ENCODE measurements around the gene HSD11B1.
A peak's percentile ranks its signal among the peaks of the same experiment; 100 is the strongest.
"Not testable (repeated sequence)": the region's sequence is repeated elsewhere in the genome, so short reads cannot be mapped to it uniquely, and the experiment has no call there.

Gene HSD11B1

GRCh38 chr1:209692296-209692695, 12.3 kb upstream of the HSD11B1 start:
- no peak for DNase-seq

GRCh38 chr1:209692745-209693504, 11.7 kb upstream of the HSD11B1 start:
- peak; percentile 44 for DNase-seq

- DNase-seq, result no peak
Measured at GRCh38 chr1:209696673-209697072, 8.0 kb upstream of the HSD11B1 start.

GRCh38 chr1:209697126-209697525, 7.5 kb upstream of the HSD11B1 start:
- no peak for DNase-seq

GRCh38 chr1:209700686-209701085, 4.0 kb upstream of the HSD11B1 start:
- not testable (repeated sequence) for DNase-seq

GRCh38 chr1:209702832-209703231, 1.8 kb upstream of the HSD11B1 start:
- no peak for DNase-seq

- no peak for DNase-seq
Measured at GRCh38 chr1:209703834-209704504, 677 bp upstream of the HSD11B1 start.

GRCh38 chr1:209705033-209705598, 470 bp downstream of the HSD11B1 start:
- DNase-seq, result no peak

GRCh38 chr1:209706622-209707021, 2.0 kb downstream of the HSD11B1 start:
- DNase-seq, result no peak

GRCh38 chr1:209707308-209707707, 2.7 kb downstream of the HSD11B1 start:
- no peak for DNase-seq

GRCh38 chr1:209708297-209708696, 3.7 kb downstream of the HSD11B1 start:
- DNase-seq, result no peak

GRCh38 chr1:209710093-209710492, 5.4 kb downstream of the HSD11B1 start:
- no peak for DNase-seq

GRCh38 chr1:209710847-209711246, 6.2 kb downstream of the HSD11B1 start:
- DNase-seq, result no peak

- DNase-seq, result no peak
Measured at GRCh38 chr1:209714338-209714737, 9.7 kb downstream of the HSD11B1 start.

GRCh38 chr1:209715314-209715713, 10.7 kb downstream of the HSD11B1 start:
- DNase-seq, result no peak

- no peak for DNase-seq
Measured at GRCh38 chr1:209717818-209718217, 13.2 kb downstream of the HSD11B1 start.

GRCh38 chr1:209720326-209720725, 15.7 kb downstream of the HSD11B1 start:
- DNase-seq, result no peak

- DNase-seq, result no peak
Measured at GRCh38 chr1:209720826-209721225, 16.2 kb downstream of the HSD11B1 start.

- no peak for DNase-seq
Measured at GRCh38 chr1:209721323-209721722, 16.7 kb downstream of the HSD11B1 start.

- DNase-seq, result no peak
Measured at GRCh38 chr1:209723265-209723664, 18.6 kb downstream of the HSD11B1 start.

- DNase-seq, result no peak
Measured at GRCh38 chr1:209723756-209724693, 19.4 kb downstream of the HSD11B1 start.

GRCh38 chr1:209727286-209727685, 22.6 kb downstream of the HSD11B1 start:
- no peak for DNase-seq

- DNase-seq, result no peak
Measured at GRCh38 chr1:209727785-209728184, 23.1 kb downstream of the HSD11B1 start.
